Thoracic aorta (tissue), 2 donors: ENCODE data around the gene ATXN1L. TPM values are rescaled to one million over a fixed set of nuclear protein-coding genes. Genes with fewer than 3 reads are reported as not detected.
"Not testable (repeated sequence)": the region's sequence is repeated elsewhere in the genome, so short reads cannot be mapped to it uniquely, and the experiment has no call there.

Experiments used
- ATAC-seq: fragments of 150-250 bp; one replicate; pipeline ENCODE4 v1.8.0; 2017; ENCODE audit warnings: low read depth; ENCODE audit not compliant: insufficient number of reproducible peaks, low FRiP score
- DNase-seq: peaks from one replicate; pipeline ENCODE4 v3.0.0-alpha.2; 2020; ENCODE audit warnings: low spot score
- H3K27ac ChIP-seq, 2 donors: fragments of 200-600 bp; sonication (generic); 1 replicate in 1 of 2; 2 replicates in 1 of 2; pipeline ENCODE4 v1.5.1; 2016; ENCODE audit warnings: mild to moderate bottlenecking in 2 of 2, moderate library complexity in 2 of 2
- H3K27me3 ChIP-seq: fragments of 200-600 bp; sonication (generic); replicated peaks from 2 replicates; pipeline ENCODE4 v1.6.0; 2016; ENCODE audit warnings: mild to moderate bottlenecking; ENCODE audit not compliant: insufficient read depth
- H3K36me3 ChIP-seq: fragments of 200-600 bp; sonication (generic); one replicate; pipeline ENCODE4 v1.5.1; 2016
- H3K4me1 ChIP-seq, 2 donors: fragments of 200-600 bp; sonication (generic); 1 replicate in 1 of 2; 2 replicates in 1 of 2; pipeline versions ENCODE4 v1.5.1 to v1.6.0; 2016; ENCODE audit warnings: low read depth in 2 of 2, mild to moderate bottlenecking in 1 of 2; ENCODE audit not compliant: control insufficient read depth in 1 of 2
- H3K4me3 ChIP-seq: fragments of 200-600 bp; sonication (generic); 2 replicates; pipeline ENCODE4 v1.5.1; 2016; ENCODE audit warnings: mild to moderate bottlenecking
- H3K9me3 ChIP-seq: fragments of 200-600 bp; sonication (generic); 2 replicates; pipeline ENCODE4 v1.5.1; 2016
- total RNA-seq, 2 donors: library from RNA; depleted of rRNA; stranded (reverse); fragments of >200 nt; gene quantifications; one replicate each; pipeline versions ENCODE4 v1.1.0 to v1.2.3, GENCODE V29; 2016
- TF ChIP-seq, protein P1 (sequence below): fragments of 200-600 bp; sonication (generic); IDR thresholded peaks from one replicate; pipeline ENCODE4 v1.5.1; 2019; ENCODE audit warnings: antibody characterized with exemption

ATXN1L gene
- total RNA-seq, 2 donors from 2014 or later, result 36.3 to 36.5 TPM

DNA sequence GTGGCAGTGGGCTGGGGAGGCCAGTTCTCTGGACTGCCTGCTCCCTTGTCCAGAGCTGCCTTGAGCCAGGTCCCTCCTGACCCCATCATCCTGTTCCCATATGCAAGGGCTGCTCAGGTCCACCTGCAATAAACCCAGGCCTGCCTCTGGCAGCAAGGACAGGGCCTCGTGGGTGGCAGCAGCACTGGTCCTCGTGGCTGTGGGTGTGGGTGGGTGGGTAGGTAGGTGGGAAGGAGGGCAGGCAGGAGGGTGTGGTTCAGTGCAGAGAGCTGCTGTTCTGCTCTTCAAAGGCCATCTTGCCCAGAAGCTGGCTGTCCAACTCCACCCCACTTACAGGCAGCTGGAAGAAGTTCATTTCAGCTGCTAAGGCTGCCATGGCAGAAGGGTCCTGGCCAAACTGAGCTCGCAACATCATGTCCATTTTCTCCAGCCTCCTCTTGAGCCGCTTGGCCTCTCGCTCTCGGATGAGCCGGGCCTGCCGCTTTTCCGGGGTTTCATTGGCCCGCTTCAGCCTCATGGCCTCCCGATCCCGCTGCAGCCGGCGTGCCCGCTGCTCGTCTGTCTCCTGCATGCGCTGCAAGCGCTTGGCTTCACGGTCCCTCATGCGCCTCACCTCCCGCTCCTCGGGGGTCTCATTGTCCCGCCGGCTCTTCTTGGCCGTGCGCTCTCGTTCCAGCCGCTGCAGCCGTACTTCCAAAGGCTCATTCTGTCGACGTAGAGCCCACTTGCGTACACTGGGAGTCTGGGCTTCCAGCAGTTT, 14.2 kb downstream of the ATXN1L start:
- peaks cover 32% of the 10 kb centered on the region for H3K36me3 ChIP-seq

DNA sequence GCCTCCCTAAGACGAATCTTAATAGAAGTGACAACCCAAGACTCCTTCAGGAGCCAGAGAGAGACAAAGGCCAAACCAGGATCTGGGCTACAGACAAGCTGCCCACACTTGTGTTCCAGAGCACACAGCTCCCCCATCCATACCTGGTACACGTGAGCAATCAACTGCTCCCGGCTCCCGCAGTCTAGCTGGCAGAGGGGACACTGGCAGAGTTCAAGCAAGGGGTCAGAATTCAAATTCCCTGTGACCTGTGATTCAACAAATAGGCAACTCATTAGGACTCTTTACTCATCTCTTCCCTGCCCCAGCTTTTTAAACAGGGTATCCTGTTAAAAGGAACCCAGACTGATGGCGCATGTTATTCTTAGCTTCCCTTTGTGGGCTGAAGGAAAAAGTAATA, 18.2 kb downstream of the ATXN1L start:
- Histone ChIP-seq H3K36me3 (peaks cover 45% of the 10 kb centered on the region), H3K4me3 (no peak overlapping the region), H3K27ac (no peak overlapping the region), H3K4me1 (peaks cover 2 to 4% of the 10 kb centered on the region in 2 donors), H3K27me3 (no peaks in the 10 kb centered on the region), H3K9me3 (no peaks in the 10 kb centered on the region)
- DNase-seq (no peak), ATAC-seq (no peak)
- TF ChIP-seq, protein P1, sequence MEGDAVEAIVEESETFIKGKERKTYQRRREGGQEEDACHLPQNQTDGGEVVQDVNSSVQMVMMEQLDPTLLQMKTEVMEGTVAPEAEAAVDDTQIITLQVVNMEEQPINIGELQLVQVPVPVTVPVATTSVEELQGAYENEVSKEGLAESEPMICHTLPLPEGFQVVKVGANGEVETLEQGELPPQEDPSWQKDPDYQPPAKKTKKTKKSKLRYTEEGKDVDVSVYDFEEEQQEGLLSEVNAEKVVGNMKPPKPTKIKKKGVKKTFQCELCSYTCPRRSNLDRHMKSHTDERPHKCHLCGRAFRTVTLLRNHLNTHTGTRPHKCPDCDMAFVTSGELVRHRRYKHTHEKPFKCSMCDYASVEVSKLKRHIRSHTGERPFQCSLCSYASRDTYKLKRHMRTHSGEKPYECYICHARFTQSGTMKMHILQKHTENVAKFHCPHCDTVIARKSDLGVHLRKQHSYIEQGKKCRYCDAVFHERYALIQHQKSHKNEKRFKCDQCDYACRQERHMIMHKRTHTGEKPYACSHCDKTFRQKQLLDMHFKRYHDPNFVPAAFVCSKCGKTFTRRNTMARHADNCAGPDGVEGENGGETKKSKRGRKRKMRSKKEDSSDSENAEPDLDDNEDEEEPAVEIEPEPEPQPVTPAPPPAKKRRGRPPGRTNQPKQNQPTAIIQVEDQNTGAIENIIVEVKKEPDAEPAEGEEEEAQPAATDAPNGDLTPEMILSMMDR, result no peak

More for the DNA sequence above, 14.2 kb downstream of the ATXN1L start:
- Histone ChIP-seq H3K27ac (peak overlapping the region in 1 of 2 donors; percentile 59), H3K4me3 (no peak overlapping the region), H3K4me1 (peaks cover 4 to 11% of the 10 kb centered on the region in 2 donors), H3K27me3 (no peaks in the 10 kb centered on the region), H3K9me3 (no peaks in the 10 kb centered on the region)
- TF ChIP-seq, protein P1, result no peak
- ATAC-seq (no peak), DNase-seq (no peak)

DNA sequence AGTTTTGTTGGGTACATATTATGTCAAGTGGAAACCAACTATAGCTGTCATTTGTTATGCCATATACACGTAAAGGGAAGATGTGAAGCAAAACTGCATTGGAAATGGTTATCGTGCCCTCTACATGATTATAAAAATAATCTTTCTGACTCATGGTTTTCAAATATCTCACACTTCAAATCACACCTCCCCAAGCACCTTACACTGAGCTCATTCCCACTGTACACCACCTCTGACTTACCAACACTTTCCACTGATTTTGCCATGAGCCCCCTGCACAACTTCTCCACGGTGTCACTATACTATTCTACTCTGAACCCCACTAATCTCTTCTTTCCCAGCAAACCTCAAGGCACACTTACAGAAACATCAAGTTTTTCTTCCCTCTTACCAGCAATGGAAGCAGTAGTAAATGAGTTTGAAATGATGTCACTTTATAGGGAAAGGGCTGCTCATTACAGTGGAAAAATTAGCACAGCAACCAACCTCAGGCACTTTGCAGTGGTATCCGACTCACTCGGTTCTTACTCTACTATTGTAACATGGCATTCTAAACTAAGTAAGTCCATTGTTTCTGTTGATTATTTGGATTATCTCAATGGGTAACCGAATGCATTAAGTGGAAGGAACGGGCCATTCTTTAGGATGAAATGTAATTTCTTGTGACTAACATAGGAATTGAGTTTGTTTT, 19.5 kb downstream of the ATXN1L start:
- H3K27ac ChIP-seq, result no peak overlapping the region
- DNase-seq (no peak), ATAC-seq (no peak)
- H3K4me3 ChIP-seq, result no peak overlapping the region
- H3K27me3 ChIP-seq, result no peaks in the 10 kb centered on the region
- TF ChIP-seq, protein P1, result no peak
- peaks cover 42% of the 10 kb centered on the region for H3K36me3 ChIP-seq
- H3K4me1 ChIP-seq, result no peaks in the 10 kb centered on the region
- H3K9me3 ChIP-seq, result no peaks in the 10 kb centered on the region

GRCh38 chr16:71867175-71867574, 21.4 kb downstream of the ATXN1L start:
- not testable (repeated sequence) for H3K9me3 ChIP-seq, ATAC-seq, H3K4me3 ChIP-seq, DNase-seq, H3K27ac ChIP-seq, H3K27me3 ChIP-seq, H3K4me1 ChIP-seq
- peaks cover 34% of the 10 kb centered on the region for H3K36me3 ChIP-seq

DNA sequence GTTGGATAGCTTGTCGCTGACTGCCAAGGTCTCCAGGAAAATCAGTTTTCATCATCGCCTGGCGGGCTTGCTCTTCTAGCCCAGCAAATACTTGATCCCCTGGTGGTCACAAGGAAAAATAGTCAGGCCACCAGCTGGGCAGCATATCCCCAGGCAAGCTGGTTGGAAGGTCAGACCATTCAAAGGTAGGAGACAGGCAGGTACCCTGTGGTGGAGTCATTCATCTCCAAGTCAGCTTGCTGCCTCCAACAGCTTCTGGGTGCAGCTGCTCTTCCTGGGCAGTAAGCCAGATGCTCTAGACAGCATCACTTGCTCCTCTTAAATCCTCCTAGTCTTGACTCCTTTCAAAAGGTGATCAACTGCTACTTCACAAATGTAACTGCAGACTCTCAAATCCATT, 22.2 kb downstream of the ATXN1L start:
- Histone ChIP-seq H3K27me3 (no peaks in the 10 kb centered on the region), H3K36me3 (peaks cover 27% of the 10 kb centered on the region), H3K4me3 (no peak overlapping the region), H3K27ac (no peak overlapping the region), H3K9me3 (no peaks in the 10 kb centered on the region), H3K4me1 (no peaks in the 10 kb centered on the region)
- TF ChIP-seq, protein P1, result no peak
- no peak for ATAC-seq
- DNase-seq, result no peak
